ENCODE data around the gene N4BP2L1.
"Not testable (repeated sequence)": the region's sequence is repeated elsewhere in the genome, so short reads cannot be mapped to it uniquely, and the experiment has no call there.

N4BP2L1 gene

DNA sequence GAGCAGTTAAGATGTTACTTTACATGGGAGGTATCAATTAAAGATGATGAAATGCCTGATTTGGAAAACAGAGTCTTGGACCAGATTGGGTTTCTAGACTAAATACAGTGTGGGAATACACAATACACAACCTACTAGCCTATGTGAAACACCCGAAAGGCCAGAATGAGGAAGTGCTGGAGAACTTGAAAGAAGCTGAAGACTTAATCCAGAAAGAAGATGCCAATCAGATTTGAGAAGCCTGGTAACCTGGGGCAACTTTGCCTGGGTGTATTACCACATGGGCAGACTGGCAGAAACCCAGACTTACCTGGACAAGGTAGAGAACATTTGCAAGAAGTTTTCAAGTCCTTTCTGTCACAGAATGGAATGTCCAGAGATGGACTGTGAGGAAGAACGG lies 43.2 kb downstream of the N4BP2L1 start:
- Histone ChIP-seq H3K9ac (ENCODE audit: low read length) (no peak overlapping the region), H3K27ac (ENCODE audit: low read depth, low read length) (no peak overlapping the region), H3K27me3 (ENCODE audit: control insufficient read depth, insufficient read depth, low read length) (no peaks in the 10 kb centered on the region), H3K9me3 (ENCODE audit: control insufficient read depth, insufficient read depth, low read depth, low read length) (no peaks in the 10 kb centered on the region), H3K36me3 (ENCODE audit: control insufficient read depth, insufficient read depth, low read length) (peaks cover 39% of the 10 kb centered on the region), H3K4me3 (ENCODE audit: low read depth, low read length) (no peak overlapping the region), H3K4me1 (ENCODE audit: control insufficient read depth, insufficient read depth, low read length) (0 out of 2 replicates have a peak, but pooled peaks cover 2% of the 10 kb centered on the region)

GRCh38 chr13:32383836-32384618 lies 43.9 kb downstream of the N4BP2L1 start:
- H3K4me3 ChIP-seq (ENCODE audit: low read depth, low read length): no peak overlapping the region
- 0 out of 2 replicates have a peak, but pooled peaks cover 2% of the 10 kb centered on the region for H3K4me1 ChIP-seq (ENCODE audit: control insufficient read depth, insufficient read depth, low read length)
- no peak overlapping the region for H3K9ac ChIP-seq (ENCODE audit: low read length)
- H3K36me3 ChIP-seq (ENCODE audit: control insufficient read depth, insufficient read depth, low read length): peaks cover 45% of the 10 kb centered on the region
- no peaks in the 10 kb centered on the region for H3K27me3 ChIP-seq (ENCODE audit: control insufficient read depth, insufficient read depth, low read length)
- no peak overlapping the region for H3K27ac ChIP-seq (ENCODE audit: low read depth, low read length)
- no peaks in the 10 kb centered on the region for H3K9me3 ChIP-seq (ENCODE audit: control insufficient read depth, insufficient read depth, low read depth, low read length)

GRCh38 chr13:32381539-32381938 lies 46.4 kb downstream of the N4BP2L1 start:
- no peaks in the 10 kb centered on the region for H3K27me3 ChIP-seq (ENCODE audit: control insufficient read depth, insufficient read depth, low read length)
- H3K36me3 ChIP-seq (ENCODE audit: control insufficient read depth, insufficient read depth, low read length): peaks cover 54% of the 10 kb centered on the region
- H3K4me3 ChIP-seq (ENCODE audit: low read depth, low read length): no peak overlapping the region
- H3K9ac ChIP-seq (ENCODE audit: low read length): no peak overlapping the region
- H3K9me3 ChIP-seq (ENCODE audit: control insufficient read depth, insufficient read depth, low read depth, low read length): no peaks in the 10 kb centered on the region
- H3K4me1 ChIP-seq (ENCODE audit: control insufficient read depth, insufficient read depth, low read length): 0 out of 2 replicates have a peak, but pooled peaks cover 2% of the 10 kb centered on the region
- H3K27ac ChIP-seq (ENCODE audit: low read depth, low read length): no peak overlapping the region

DNA sequence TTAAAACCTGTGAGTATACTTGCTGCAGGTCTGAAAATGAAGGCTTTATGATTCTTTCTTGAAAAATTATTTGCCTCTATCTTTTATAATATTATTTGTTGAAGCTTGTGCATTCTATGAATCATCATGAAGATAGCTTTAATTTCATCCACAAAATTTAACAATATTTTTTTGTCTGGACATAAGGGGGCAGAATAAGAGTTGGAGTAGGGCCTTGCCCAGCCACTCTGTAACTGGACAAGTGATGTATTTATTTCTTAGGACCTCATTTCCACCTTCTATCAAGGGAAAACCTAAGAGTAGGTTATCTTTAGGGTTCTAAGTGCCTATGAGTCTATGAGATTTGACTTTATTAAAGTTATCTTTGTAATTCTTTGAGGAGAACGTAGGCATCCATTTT lies 49.9 kb downstream of the N4BP2L1 start:
- H3K27me3 ChIP-seq (ENCODE audit: control insufficient read depth, insufficient read depth, low read length): no peaks in the 10 kb centered on the region
- no peak overlapping the region for H3K27ac ChIP-seq (ENCODE audit: low read depth, low read length)
- peaks cover 50% of the 10 kb centered on the region for H3K36me3 ChIP-seq (ENCODE audit: control insufficient read depth, insufficient read depth, low read length)

DNA sequence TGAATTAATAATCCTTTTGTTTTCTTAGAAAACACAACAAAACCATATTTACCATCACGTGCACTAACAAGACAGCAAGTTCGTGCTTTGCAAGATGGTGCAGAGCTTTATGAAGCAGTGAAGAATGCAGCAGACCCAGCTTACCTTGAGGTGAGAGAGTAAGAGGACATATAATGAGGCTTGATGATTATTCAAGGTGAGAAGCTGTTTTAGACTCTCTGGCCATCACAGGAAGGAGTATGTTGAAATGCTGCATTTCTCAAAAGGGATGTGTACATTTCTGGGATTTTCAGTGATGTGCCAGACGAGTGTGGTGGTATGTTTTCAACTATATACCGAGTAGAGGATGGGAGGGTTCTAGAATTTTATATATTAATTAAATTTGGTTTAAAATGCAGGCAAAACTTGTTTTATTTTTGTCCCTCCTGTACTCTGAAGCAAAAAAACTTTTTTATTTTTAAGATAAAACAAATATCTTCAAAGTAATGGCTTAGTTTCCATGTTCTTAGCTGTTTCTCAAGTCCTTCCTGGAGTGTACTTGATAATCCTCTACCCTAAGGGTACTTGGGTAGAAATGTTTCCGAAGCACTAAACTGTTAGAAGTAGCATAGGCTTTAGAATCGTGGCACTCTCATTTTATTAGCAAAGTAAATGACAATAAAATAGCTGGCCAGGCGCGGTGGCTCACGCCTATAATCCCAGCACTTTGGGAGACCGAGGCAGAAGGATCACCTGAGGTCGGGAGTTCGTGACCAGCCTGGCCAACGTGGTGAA lies 51.1 kb downstream of the N4BP2L1 start:
- peaks cover 52% of the 10 kb centered on the region for H3K36me3 ChIP-seq (ENCODE audit: control insufficient read depth, insufficient read depth, low read length)
- no peaks in the 10 kb centered on the region for H3K27me3 ChIP-seq (ENCODE audit: control insufficient read depth, insufficient read depth, low read length)
- H3K9ac ChIP-seq (ENCODE audit: low read length): no peak overlapping the region

More for the DNA sequence above, 49.9 kb downstream of the N4BP2L1 start:
- H3K4me1 ChIP-seq (ENCODE audit: control insufficient read depth, insufficient read depth, low read length): 0 out of 2 replicates have a peak, but pooled peaks cover 2% of the 10 kb centered on the region
- no peak overlapping the region for H3K9ac ChIP-seq (ENCODE audit: low read length)
- H3K4me3 ChIP-seq (ENCODE audit: low read depth, low read length): no peak overlapping the region
- H3K9me3 ChIP-seq (ENCODE audit: control insufficient read depth, insufficient read depth, low read depth, low read length): peaks cover 7% of the 10 kb centered on the region

DNA sequence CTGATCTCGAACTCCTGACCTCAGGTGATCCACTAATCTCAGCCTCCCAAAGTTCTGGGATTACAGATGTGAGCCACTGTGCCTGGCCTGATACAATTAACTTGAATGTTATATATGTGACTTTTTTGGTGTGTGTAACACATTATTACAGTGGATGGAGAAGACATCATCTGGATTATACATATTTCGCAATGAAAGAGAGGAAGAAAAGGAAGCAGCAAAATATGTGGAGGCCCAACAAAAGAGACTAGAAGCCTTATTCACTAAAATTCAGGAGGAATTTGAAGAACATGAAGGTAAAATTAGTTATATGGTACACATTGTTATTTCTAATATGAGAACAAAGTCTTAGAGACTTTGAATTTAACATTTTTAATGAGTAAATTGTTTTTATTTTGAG lies 57.1 kb downstream of the N4BP2L1 start:
- peaks cover 7% of the 10 kb centered on the region for H3K9me3 ChIP-seq (ENCODE audit: control insufficient read depth, insufficient read depth, low read depth, low read length)
- no peaks in the 10 kb centered on the region for H3K27me3 ChIP-seq (ENCODE audit: control insufficient read depth, insufficient read depth, low read length)
- peaks cover 40% of the 10 kb centered on the region for H3K36me3 ChIP-seq (ENCODE audit: control insufficient read depth, insufficient read depth, low read length)
- H3K27ac ChIP-seq (ENCODE audit: low read depth, low read length): no peak overlapping the region
- H3K4me1 ChIP-seq (ENCODE audit: control insufficient read depth, insufficient read depth, low read length): no peaks in the 10 kb centered on the region
- H3K9ac ChIP-seq (ENCODE audit: low read length): no peak overlapping the region
- no peak overlapping the region for H3K4me3 ChIP-seq (ENCODE audit: low read depth, low read length)

More for the DNA sequence above, 51.1 kb downstream of the N4BP2L1 start:
- no peak overlapping the region for H3K4me3 ChIP-seq (ENCODE audit: low read depth, low read length)
- 0 out of 2 replicates have a peak, but pooled peaks cover 2% of the 10 kb centered on the region for H3K4me1 ChIP-seq (ENCODE audit: control insufficient read depth, insufficient read depth, low read length)
- peaks cover 7% of the 10 kb centered on the region for H3K9me3 ChIP-seq (ENCODE audit: control insufficient read depth, insufficient read depth, low read depth, low read length)
- no peak overlapping the region for H3K27ac ChIP-seq (ENCODE audit: low read depth, low read length)

DNA sequence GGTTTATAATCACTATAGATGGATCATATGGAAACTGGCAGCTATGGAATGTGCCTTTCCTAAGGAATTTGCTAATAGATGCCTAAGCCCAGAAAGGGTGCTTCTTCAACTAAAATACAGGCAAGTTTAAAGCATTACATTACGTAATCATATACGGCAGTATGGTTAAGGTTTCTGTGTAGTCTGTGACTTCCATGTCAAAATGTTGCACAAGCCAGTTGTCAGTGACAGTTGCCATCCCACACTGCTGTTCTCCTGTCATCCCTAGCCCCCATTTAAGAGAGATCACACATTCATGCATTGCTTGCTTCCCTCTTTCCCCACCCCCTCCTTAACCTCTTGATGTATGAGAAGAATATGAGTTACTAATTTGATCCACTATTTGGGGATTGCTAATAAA lies 65.4 kb downstream of the N4BP2L1 start:
- Histone ChIP-seq H3K9me3 (ENCODE audit: control insufficient read depth, insufficient read depth, low read depth, low read length) (no peaks in the 10 kb centered on the region), H3K4me3 (ENCODE audit: low read depth, low read length) (no peak overlapping the region), H3K27me3 (ENCODE audit: control insufficient read depth, insufficient read depth, low read length) (no peaks in the 10 kb centered on the region), H3K4me1 (ENCODE audit: control insufficient read depth, insufficient read depth, low read length) (no peaks in the 10 kb centered on the region), H3K9ac (ENCODE audit: low read length) (no peak overlapping the region), H3K36me3 (ENCODE audit: control insufficient read depth, insufficient read depth, low read length) (peaks cover 25% of the 10 kb centered on the region), H3K27ac (ENCODE audit: low read depth, low read length) (no peak overlapping the region)

GRCh38 chr13:32355935-32356334 lies 72.0 kb downstream of the N4BP2L1 start:
- peaks cover 33% of the 10 kb centered on the region for H3K36me3 ChIP-seq (ENCODE audit: control insufficient read depth, insufficient read depth, low read length)
- H3K4me3 ChIP-seq (ENCODE audit: low read depth, low read length); H3K27me3 ChIP-seq (ENCODE audit: control insufficient read depth, insufficient read depth, low read length); H3K4me1 ChIP-seq (ENCODE audit: control insufficient read depth, insufficient read depth, low read length); H3K27ac ChIP-seq (ENCODE audit: low read depth, low read length); H3K9ac ChIP-seq (ENCODE audit: low read length); H3K9me3 ChIP-seq (ENCODE audit: control insufficient read depth, insufficient read depth, low read depth, low read length): not testable (repeated sequence)

DNA sequence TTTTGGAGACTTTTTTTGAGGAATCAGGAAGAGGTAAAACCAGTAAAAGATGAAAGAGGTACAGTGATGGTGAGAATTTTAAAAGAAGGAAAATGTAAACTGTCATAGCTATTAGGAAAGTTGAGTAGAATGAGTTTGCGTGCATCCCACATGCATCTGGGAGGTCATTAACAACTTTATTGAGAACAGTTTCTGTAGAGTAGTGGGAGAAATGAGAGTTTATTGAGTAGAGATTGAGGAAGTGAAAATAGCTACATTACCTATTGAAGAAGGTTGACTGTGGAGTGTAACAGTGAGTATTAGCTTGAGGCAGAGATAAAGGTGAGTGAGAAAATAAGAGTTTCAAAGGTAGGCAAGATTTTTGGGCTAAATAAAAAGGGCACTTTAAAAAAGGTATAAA lies 73.9 kb downstream of the N4BP2L1 start:
- peaks cover 34% of the 10 kb centered on the region for H3K36me3 ChIP-seq (ENCODE audit: control insufficient read depth, insufficient read depth, low read length)
- no peaks in the 10 kb centered on the region for H3K9me3 ChIP-seq (ENCODE audit: control insufficient read depth, insufficient read depth, low read depth, low read length)
- H3K27me3 ChIP-seq (ENCODE audit: control insufficient read depth, insufficient read depth, low read length): no peaks in the 10 kb centered on the region
- H3K9ac ChIP-seq (ENCODE audit: low read length): no peak overlapping the region
- H3K4me3 ChIP-seq (ENCODE audit: low read depth, low read length): no peak overlapping the region
- H3K27ac ChIP-seq (ENCODE audit: low read depth, low read length): no peak overlapping the region
- H3K4me1 ChIP-seq (ENCODE audit: control insufficient read depth, insufficient read depth, low read length): peaks cover 6% of the 10 kb centered on the region; the same call in 1 of the 2 replicates

GRCh38 chr13:32350839-32351441 lies 77.0 kb downstream of the N4BP2L1 start:
- not testable (repeated sequence) for H3K27ac ChIP-seq (ENCODE audit: low read depth, low read length); H3K4me1 ChIP-seq (ENCODE audit: control insufficient read depth, insufficient read depth, low read length); H3K4me3 ChIP-seq (ENCODE audit: low read depth, low read length); H3K9me3 ChIP-seq (ENCODE audit: control insufficient read depth, insufficient read depth, low read depth, low read length); H3K9ac ChIP-seq (ENCODE audit: low read length); H3K27me3 ChIP-seq (ENCODE audit: control insufficient read depth, insufficient read depth, low read length)
- H3K36me3 ChIP-seq (ENCODE audit: control insufficient read depth, insufficient read depth, low read length): peaks cover 44% of the 10 kb centered on the region

All from HUES6 (cell line).